ENCODE results near the gene BAIAP2. TPM values are rescaled to one million over a fixed set of nuclear protein-coding genes. Genes with fewer than 3 reads are reported as not detected.

BAIAP2 gene
- total and polyA plus RNA-seq, 10 of the 15 experiments (the other 5 are each of a cell fraction or from before 2014, with no cell fraction given), result 0.15 to 1.2 (median 0.46) TPM; not detected in 2

- TF ChIP-seq IKZF1 (conservative IDR thresholded peaks at IDR 0.05), result no peak
Measured at GRCh38 chr17:81152288-81152828, 117.4 kb downstream of the BAIAP2 start (continued).

- ChIA-PET POLR2A (no interaction called here), CTCF (interaction anchor here (1.1 kb wide), 1 partner anchor 10 kb away, joined by 3 read pairs; no protein-coding TSS in a partner anchor), RAD21 (ENCODE audit: unreplicated experiment) (no interaction called here), SMC1A (ENCODE audit: uncharacterized antibody, unreplicated experiment) (no interaction called here)
- FAIRE-seq (no peak), DNase-seq (ENCODE audit: low read depth, low spot score) (no peak), ATAC-seq (no peak)
- TF ChIP-seq SPI1 (IDR thresholded peaks at IDR 0.05; ENCODE audit: borderline replicate concordance, insufficient read depth, low read depth, low read length), result no peak
- no peak for TF ChIP-seq ATF3 (IDR thresholded peaks at IDR 0.05; ENCODE audit: borderline replicate concordance, extremely low read depth, low read depth, low read length)
- no peak for TF ChIP-seq SUZ12 (IDR thresholded peaks at IDR 0.05; ENCODE audit: unreplicated experiment)
- no peak for TF ChIP-seq CHD1 (IDR thresholded peaks at IDR 0.05; ENCODE audit: low read depth, low read length)
- TF ChIP-seq RELB (IDR thresholded peaks at IDR 0.05; ENCODE audit: low read depth), result no peak
- TF ChIP-seq ZSCAN29 (IDR thresholded peaks at IDR 0.05), result no peak
- TF ChIP-seq TBL1XR1 (IDR thresholded peaks at IDR 0.05; ENCODE audit: low read depth, low read length), result no peak
- TF ChIP-seq MYB (IDR thresholded peaks at IDR 0.05; ENCODE audit: borderline replicate concordance, low read depth, low read length), result no peak
- TF ChIP-seq NBN (IDR thresholded peaks at IDR 0.05), result no peak
- TF ChIP-seq SP1 (IDR thresholded peaks at IDR 0.05; ENCODE audit: low read depth, low read length), result no peak
- no peak for TF ChIP-seq IKZF2 (IDR thresholded peaks at IDR 0.05)
- no peak for TF ChIP-seq SMAD5 (IDR thresholded peaks at IDR 0.05; ENCODE audit: low read depth)
- no peak for TF ChIP-seq MYC (IDR thresholded peaks at IDR 0.05; ENCODE audit: insufficient read depth, insufficient read length, insufficient replicate concordance, low read length, severe bottlenecking)
- no peak for TF ChIP-seq PML (IDR thresholded peaks at IDR 0.05; ENCODE audit: low read length)
- no peak for TF ChIP-seq EZH2 (IDR thresholded peaks at IDR 0.05; ENCODE audit: borderline replicate concordance, control insufficient read depth, low read depth, low read length)
- no peak for TF ChIP-seq TAF1 (IDR thresholded peaks at IDR 0.05; ENCODE audit: borderline replicate concordance, low read depth, low read length)
- TF ChIP-seq KLF5 (IDR thresholded peaks at IDR 0.05; ENCODE audit: partially characterized antibody), result no peak
- TF ChIP-seq POLR2AphosphoS5 (IDR thresholded peaks at IDR 0.05; ENCODE audit: low read length), result no peak
- no peak for TF ChIP-seq PAX8 (IDR thresholded peaks at IDR 0.05)
- WGBS (ENCODE audit: insufficient coverage, insufficient replicate concordance, low lambda C conversion rate, missing lambda C conversion rate), result 64% methylated on average over 17 of the region's 17 CpGs
- BruUV-seq (replicated peaks), result no TSS peak
- no peaks in the 10 kb centered on the region for H3K4me1 ChIP-seq (ENCODE audit: control insufficient read depth, insufficient read depth, low read length)
- no peak overlapping the region for H3K4me3 ChIP-seq
- H3K9ac ChIP-seq (ENCODE audit: control insufficient read depth, insufficient read depth, low read length), result no peak overlapping the region
- no peaks in the 10 kb centered on the region for H4K20me1 ChIP-seq (ENCODE audit: control insufficient read depth, insufficient read depth)
- in situ Hi-C loops (cut with MboI), result no loop called here
- H3K79me2 ChIP-seq (ENCODE audit: control insufficient read depth, insufficient read depth, low read length), result no peaks in the 10 kb centered on the region
- no peak overlapping the region for H2AFZ ChIP-seq (ENCODE audit: control insufficient read depth, low read depth, low read length)
- H3K9me3 ChIP-seq (replicated peaks; ENCODE audit: control insufficient read depth, insufficient read depth, low read length), result no peaks in the 10 kb centered on the region
- no peak overlapping the region for H3K4me2 ChIP-seq (ENCODE audit: control insufficient read depth, insufficient read depth)
- no peak overlapping the region for H3K27ac ChIP-seq (ENCODE audit: control insufficient read depth, insufficient read depth)
- intact Hi-C loops (cut with micrococcal nuclease; ENCODE audit: unreplicated experiment), result no loop called here
- no peaks in the 10 kb centered on the region for H3K27me3 ChIP-seq (replicated peaks in 1 of 2; ENCODE audit: control insufficient read depth in 2 of 2, insufficient read depth in 2 of 2, low read length in 1 of 2)
- no peaks in the 10 kb centered on the region for H3K36me3 ChIP-seq (ENCODE audit: control insufficient read depth in 2 of 2, insufficient read depth in 2 of 2, low read length in 1 of 2)
Measured at GRCh38 chr17:81153340-81153803, 118.4 kb downstream of the BAIAP2 start.
